HEK293 (cell line): ENCODE measurements around the gene TPM1.

Source experiments
- CTCF ChIA-PET: fragments of 350-600 bp; formaldehyde crosslinking; extraction: SDS; loops from one replicate; lab custom pipeline; 2021; ENCODE audit warnings: antibody characterized with exemption; lab: Yijun Ruan, JAX
- POLR2A ChIA-PET: fragments of 300-600 bp; formaldehyde crosslinking; extraction: SDS; loops from one replicate; lab custom pipeline; 2020; ENCODE audit warnings: antibody characterized with exemption, inconsistent platforms; lab: Yijun Ruan, JAX
- H3K27ac ChIP-seq: fragments of 200-500 bp; sonication (Bioruptor generic); 2 replicates; pipeline ENCODE4 v1.5.1; 2014; ENCODE audit warnings: low read depth, low read length, control low read depth, inconsistent platforms; ENCODE audit errors: extremely low read depth
- H3K36me3 ChIP-seq, 2 experiments: fragments of 200-500 bp in 1 of 2; sonication (Bioruptor generic) in 1 of 2; 1 replicate in 1 of 2; 2 replicates in 1 of 2; pipeline ENCODE4 v1.5.1; 2014 to 2017; ENCODE audit warnings: inconsistent platforms in 2 of 2, low read length in 2 of 2; ENCODE audit not compliant: control insufficient read depth in 2 of 2, insufficient read depth in 1 of 2
- H3K4me1 ChIP-seq: fragments of 200-500 bp; sonication (Bioruptor generic); 2 replicates; pipeline ENCODE4 v1.5.1; 2014; ENCODE audit warnings: mild to moderate bottlenecking, low read length, inconsistent platforms; ENCODE audit not compliant: control insufficient read depth, insufficient read depth
- H3K4me3 ChIP-seq: 2 replicates; pipeline ENCODE4 v1.5.1; 2011; ENCODE audit warnings: low read depth, mild to moderate bottlenecking, control low read depth, low read length, moderate library complexity
- H3K9me3 ChIP-seq: fragments of 200-500 bp; sonication (Bioruptor generic); 2 replicates; pipeline ENCODE4 v1.5.1; 2014; ENCODE audit warnings: low read depth, low read length, inconsistent platforms; ENCODE audit not compliant: control insufficient read depth, insufficient read depth
- BCL11A ChIP-seq: fragments of 450-650 bp; formaldehyde crosslinking; IDR thresholded peaks from 2 replicates; pipeline ENCODE4 v1.5.1; 2016; ENCODE audit warnings: low read depth, missing biosample characterization, missing genetic modification characterization
- HOXD13 ChIP-seq: sonication (generic); formaldehyde crosslinking; IDR thresholded peaks from 2 replicates; pipeline ENCODE4 v1.8.0; 2022; ENCODE audit warnings: missing genetic modification reagents, borderline replicate concordance
- ZBTB48 ChIP-seq: fragments of 450-650 bp; formaldehyde crosslinking; IDR thresholded peaks from 2 replicates; pipeline ENCODE4 v1.5.1; 2016; ENCODE audit warnings: missing biosample characterization, missing genetic modification characterization
- ZNF140 ChIP-seq: fragments of 450-650 bp; formaldehyde crosslinking; IDR thresholded peaks from 2 replicates; pipeline ENCODE4 v1.5.1; 2016; ENCODE audit warnings: missing biosample characterization, missing genetic modification characterization
- ZNF16 ChIP-seq: fragments of 450-650 bp; formaldehyde crosslinking; IDR thresholded peaks from 2 replicates; pipeline ENCODE4 v1.5.1; 2016; ENCODE audit warnings: low read depth, missing biosample characterization, missing genetic modification characterization
- ZNF175 ChIP-seq: fragments of 450-650 bp; formaldehyde crosslinking; IDR thresholded peaks from 2 replicates; pipeline ENCODE4 v1.5.1; 2016; ENCODE audit warnings: missing biosample characterization, missing genetic modification characterization
- ZNF202 ChIP-seq: fragments of 450-650 bp; formaldehyde crosslinking; IDR thresholded peaks from 2 replicates; pipeline ENCODE4 v1.5.1; 2016; ENCODE audit warnings: missing biosample characterization, missing genetic modification characterization, borderline replicate concordance
- ZNF776 ChIP-seq: fragments of 450-650 bp; formaldehyde crosslinking; IDR thresholded peaks from 2 replicates; pipeline ENCODE4 v1.5.0; 2017; ENCODE audit warnings: missing biosample characterization, missing genetic modification characterization, borderline replicate concordance
- TF ChIP-seq, protein P1 (sequence below): IDR thresholded peaks from 2 replicates; pipeline ENCODE4 v1.6.1; 2011; ENCODE audit warnings: mild to moderate bottlenecking, low read depth, low read length, borderline replicate concordance
- TF ChIP-seq, protein P2 (sequence below): fragments of 450-650 bp; formaldehyde crosslinking; IDR thresholded peaks from 2 replicates; pipeline ENCODE4 v1.5.1; 2016; ENCODE audit warnings: missing biosample characterization, missing genetic modification characterization
- TF ChIP-seq, protein P3 (sequence below): fragments of 450-650 bp; formaldehyde crosslinking; IDR thresholded peaks from 2 replicates; pipeline ENCODE4 v1.5.0; 2017; ENCODE audit warnings: missing biosample characterization, missing genetic modification characterization, borderline replicate concordance
- TF ChIP-seq, protein P4 (sequence below): fragments of 450-650 bp; formaldehyde crosslinking; IDR thresholded peaks from 2 replicates; pipeline ENCODE4 v1.5.1; 2017; ENCODE audit warnings: missing biosample characterization, missing genetic modification characterization

The TPM1 gene

DNA sequence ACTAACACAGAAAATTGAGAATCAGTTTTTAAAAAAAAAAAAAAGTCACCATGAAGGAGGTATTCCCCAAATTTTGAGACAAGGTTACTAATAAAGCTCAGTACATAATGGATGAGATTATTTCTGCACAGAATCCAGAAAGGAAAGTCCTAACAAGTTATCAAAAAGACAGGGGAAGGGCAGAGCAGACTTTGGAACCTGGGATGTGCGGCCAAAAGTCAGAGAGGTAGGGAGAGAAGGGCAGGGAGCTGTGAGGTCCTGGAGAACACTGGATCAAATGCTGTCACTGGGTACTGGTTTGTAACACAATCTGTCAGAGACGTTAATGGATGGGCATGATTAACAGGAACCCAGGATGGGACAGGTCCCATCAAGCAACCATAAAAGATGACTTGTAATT lies 67.0 kb downstream of the TPM1 start (continued):
- TF ChIP-seq, protein P1, sequence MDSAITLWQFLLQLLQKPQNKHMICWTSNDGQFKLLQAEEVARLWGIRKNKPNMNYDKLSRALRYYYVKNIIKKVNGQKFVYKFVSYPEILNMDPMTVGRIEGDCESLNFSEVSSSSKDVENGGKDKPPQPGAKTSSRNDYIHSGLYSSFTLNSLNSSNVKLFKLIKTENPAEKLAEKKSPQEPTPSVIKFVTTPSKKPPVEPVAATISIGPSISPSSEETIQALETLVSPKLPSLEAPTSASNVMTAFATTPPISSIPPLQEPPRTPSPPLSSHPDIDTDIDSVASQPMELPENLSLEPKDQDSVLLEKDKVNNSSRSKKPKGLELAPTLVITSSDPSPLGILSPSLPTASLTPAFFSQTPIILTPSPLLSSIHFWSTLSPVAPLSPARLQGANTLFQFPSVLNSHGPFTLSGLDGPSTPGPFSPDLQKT = no peak
- TF ChIP-seq, protein P2, sequence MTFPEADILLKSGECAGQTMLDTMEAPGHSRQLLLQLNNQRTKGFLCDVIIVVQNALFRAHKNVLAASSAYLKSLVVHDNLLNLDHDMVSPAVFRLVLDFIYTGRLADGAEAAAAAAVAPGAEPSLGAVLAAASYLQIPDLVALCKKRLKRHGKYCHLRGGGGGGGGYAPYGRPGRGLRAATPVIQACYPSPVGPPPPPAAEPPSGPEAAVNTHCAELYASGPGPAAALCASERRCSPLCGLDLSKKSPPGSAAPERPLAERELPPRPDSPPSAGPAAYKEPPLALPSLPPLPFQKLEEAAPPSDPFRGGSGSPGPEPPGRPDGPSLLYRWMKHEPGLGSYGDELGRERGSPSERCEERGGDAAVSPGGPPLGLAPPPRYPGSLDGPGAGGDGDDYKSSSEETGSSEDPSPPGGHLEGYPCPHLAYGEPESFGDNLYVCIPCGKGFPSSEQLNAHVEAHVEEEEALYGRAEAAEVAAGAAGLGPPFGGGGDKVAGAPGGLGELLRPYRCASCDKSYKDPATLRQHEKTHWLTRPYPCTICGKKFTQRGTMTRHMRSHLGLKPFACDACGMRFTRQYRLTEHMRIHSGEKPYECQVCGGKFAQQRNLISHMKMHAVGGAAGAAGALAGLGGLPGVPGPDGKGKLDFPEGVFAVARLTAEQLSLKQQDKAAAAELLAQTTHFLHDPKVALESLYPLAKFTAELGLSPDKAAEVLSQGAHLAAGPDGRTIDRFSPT (tag by site-specific recombination) = no peak
- TF ChIP-seq ZNF776 (tag by site-specific recombination) (no peak), ZNF175 (tag by site-specific recombination) (no peak), ZNF140 (tag by site-specific recombination) (no peak)
- TF ChIP-seq, protein P3, sequence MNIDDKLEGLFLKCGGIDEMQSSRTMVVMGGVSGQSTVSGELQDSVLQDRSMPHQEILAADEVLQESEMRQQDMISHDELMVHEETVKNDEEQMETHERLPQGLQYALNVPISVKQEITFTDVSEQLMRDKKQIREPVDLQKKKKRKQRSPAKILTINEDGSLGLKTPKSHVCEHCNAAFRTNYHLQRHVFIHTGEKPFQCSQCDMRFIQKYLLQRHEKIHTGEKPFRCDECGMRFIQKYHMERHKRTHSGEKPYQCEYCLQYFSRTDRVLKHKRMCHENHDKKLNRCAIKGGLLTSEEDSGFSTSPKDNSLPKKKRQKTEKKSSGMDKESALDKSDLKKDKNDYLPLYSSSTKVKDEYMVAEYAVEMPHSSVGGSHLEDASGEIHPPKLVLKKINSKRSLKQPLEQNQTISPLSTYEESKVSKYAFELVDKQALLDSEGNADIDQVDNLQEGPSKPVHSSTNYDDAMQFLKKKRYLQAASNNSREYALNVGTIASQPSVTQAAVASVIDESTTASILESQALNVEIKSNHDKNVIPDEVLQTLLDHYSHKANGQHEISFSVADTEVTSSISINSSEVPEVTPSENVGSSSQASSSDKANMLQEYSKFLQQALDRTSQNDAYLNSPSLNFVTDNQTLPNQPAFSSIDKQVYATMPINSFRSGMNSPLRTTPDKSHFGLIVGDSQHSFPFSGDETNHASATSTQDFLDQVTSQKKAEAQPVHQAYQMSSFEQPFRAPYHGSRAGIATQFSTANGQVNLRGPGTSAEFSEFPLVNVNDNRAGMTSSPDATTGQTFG (tag by site-specific recombination) = no peak
- TF ChIP-seq, all 188 proteins: peak for 0

DNA sequence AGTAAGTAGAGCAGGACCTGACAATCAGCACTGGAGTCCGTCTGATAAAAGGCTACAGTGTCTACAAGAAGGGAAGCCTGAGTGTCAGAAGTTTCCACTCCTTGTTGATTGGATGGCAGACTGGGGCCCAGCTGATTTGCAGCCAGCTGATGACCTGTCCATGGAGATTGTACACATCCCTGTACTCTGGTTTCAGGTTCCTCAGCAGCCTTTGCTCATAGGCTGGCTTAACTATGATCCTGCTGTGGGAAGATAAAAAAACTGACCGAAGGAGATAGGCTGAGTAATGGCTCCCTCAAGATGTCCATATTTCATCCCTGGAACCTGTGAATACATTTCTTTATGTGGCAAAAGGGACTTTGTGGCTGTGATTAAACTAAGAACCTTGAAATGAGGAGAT lies 67.4 kb downstream of the TPM1 start:
- POLR2A ChIA-PET = no interaction called here
- Histone ChIP-seq H3K36me3 (no peaks in the 10 kb centered on the region), H3K27ac (no peak overlapping the region), H3K4me1 (no peaks in the 10 kb centered on the region), H3K4me3 (no peak overlapping the region), H3K9me3 (no peaks in the 10 kb centered on the region)
- TF ChIP-seq ZBTB48 (tag by site-specific recombination) = no peak
- CTCF ChIA-PET = interaction anchor here (0.7 kb wide), 1 partner anchor 15 kb away, joined by 3 read pairs; no protein-coding TSS in a partner anchor

DNA sequence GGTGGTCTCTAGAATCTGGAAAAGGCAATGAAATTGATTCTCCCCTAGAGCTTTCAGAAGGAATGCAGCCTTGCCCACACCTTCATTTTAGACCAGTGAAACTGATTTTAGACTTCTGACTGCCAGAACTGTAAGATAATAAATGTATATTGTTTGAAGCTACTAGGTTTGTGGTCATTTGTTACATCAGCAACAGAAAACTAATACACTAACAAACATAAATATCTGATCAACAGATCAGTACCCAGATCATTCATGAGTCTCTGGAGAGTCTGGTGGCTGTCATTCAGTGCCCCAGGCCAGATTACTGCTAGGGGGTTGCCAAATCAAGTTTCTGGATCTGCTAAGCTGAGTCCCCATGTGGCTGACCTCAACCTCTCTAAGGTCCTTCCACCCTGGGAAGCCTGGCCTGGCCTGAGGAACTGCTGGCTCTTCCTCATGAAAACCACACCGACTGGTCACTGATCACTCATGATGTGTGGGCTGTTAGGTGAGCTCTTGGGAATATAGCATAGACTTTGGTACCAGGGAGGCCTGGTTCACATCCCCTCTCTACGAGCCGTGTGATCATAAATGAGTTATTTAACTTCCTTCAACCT lies 68.0 kb downstream of the TPM1 start:
- Histone ChIP-seq H3K36me3 (no peaks in the 10 kb centered on the region), H3K4me3 (no peak overlapping the region), H3K27ac (no peak overlapping the region), H3K4me1 (no peaks in the 10 kb centered on the region), H3K9me3 (no peaks in the 10 kb centered on the region)
- CTCF ChIA-PET = no interaction called here
- TF ChIP-seq HOXD13 (CRISPR knock-in tag) (no peak), ZNF202 (tag by site-specific recombination) (no peak), BCL11A (tag by site-specific recombination) (no peak)
- POLR2A ChIA-PET = no interaction called here

DNA sequence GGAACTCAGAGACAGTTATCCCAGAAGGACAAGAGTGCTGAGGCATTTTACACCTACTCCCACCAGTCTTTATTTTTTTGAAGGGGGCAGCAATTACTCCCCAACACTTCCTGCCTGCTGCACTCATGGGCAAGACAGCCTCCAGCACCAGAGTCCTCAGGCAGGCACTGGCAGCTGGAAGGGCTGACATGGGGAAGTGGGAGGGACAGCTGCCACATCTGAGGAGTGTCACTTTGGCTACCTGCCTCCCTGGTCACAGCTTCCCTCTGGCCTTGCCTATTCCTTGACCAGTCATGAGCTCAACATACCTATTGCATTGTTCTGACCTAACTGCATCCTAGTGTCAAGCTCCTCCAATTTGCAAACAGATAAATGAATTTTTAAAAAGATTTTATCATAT lies 68.9 kb downstream of the TPM1 start:
- Histone ChIP-seq H3K36me3 (no peaks in the 10 kb centered on the region), H3K4me1 (no peaks in the 10 kb centered on the region), H3K4me3 (no peak overlapping the region), H3K27ac (no peak overlapping the region), H3K9me3 (no peaks in the 10 kb centered on the region)
- CTCF ChIA-PET = no interaction called here
- POLR2A ChIA-PET = no interaction called here
- TF ChIP-seq ZNF16 (tag by site-specific recombination) = no peak
- TF ChIP-seq, protein P4, sequence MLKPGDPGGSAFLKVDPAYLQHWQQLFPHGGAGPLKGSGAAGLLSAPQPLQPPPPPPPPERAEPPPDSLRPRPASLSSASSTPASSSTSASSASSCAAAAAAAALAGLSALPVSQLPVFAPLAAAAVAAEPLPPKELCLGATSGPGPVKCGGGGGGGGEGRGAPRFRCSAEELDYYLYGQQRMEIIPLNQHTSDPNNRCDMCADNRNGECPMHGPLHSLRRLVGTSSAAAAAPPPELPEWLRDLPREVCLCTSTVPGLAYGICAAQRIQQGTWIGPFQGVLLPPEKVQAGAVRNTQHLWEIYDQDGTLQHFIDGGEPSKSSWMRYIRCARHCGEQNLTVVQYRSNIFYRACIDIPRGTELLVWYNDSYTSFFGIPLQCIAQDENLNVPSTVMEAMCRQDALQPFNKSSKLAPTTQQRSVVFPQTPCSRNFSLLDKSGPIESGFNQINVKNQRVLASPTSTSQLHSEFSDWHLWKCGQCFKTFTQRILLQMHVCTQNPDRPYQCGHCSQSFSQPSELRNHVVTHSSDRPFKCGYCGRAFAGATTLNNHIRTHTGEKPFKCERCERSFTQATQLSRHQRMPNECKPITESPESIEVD = no peak
